Naive B cell (primary cell): ENCODE measurements around the gene FOXE3. TPM values are rescaled to one million over a fixed set of nuclear protein-coding genes. Genes with fewer than 3 reads are reported as not detected.
A peak's percentile ranks its signal among the peaks of the same experiment; 100 is the strongest.
"Not testable (repeated sequence)": the region's sequence is repeated elsewhere in the genome, so short reads cannot be mapped to it uniquely, and the experiment has no call there.

Experiments used
- ATAC-seq, 2 donors: fragments of 150-1000 bp; cut with Tn5 transposase; 2 replicates each; pipeline ENCODE4 v1.10.0; 2021; ENCODE audit warnings: low read depth in 2 of 2, mild to moderate bottlenecking in 2 of 2, moderate library complexity in 2 of 2
- DNase-seq: peaks from one replicate; pipeline ENCODE4 v3.0.0; 2022
- H3K27ac Mint-ChIP-seq, 6 donors: one replicate each; pipeline ENCODE4 v1.8.0; 2020 to 2022; ENCODE audit warnings: mild to moderate bottlenecking in 6 of 6, mixed read lengths in 6 of 6, moderate library complexity in 5 of 6, inconsistent platforms in 2 of 6
- H3K27me3 Mint-ChIP-seq, 3 donors: one replicate each; pipeline ENCODE4 v1.8.0; 2021 to 2022; ENCODE audit warnings: mixed read lengths in 3 of 3, mild to moderate bottlenecking in 1 of 3
- H3K36me3 Mint-ChIP-seq, 2 donors: one replicate each; pipeline ENCODE4 v1.8.0; 2020 to 2022; ENCODE audit warnings: mixed read lengths in 2 of 2, inconsistent platforms in 1 of 2, mild to moderate bottlenecking in 1 of 2
- H3K4me1 Mint-ChIP-seq, 3 donors: one replicate each; pipeline ENCODE4 v1.8.0; 2020 to 2022; ENCODE audit warnings: mixed read lengths in 3 of 3, inconsistent platforms in 1 of 3, mild to moderate bottlenecking in 1 of 3, moderate library complexity in 1 of 3
- H3K4me3 Mint-ChIP-seq, 8 donors: one replicate each; pipeline ENCODE4 v1.8.0; 2020 to 2022; ENCODE audit warnings: mild to moderate bottlenecking in 8 of 8, mixed read lengths in 8 of 8, moderate library complexity in 8 of 8, inconsistent platforms in 2 of 8
- H3K9me3 Mint-ChIP-seq, 7 donors: one replicate each; pipeline ENCODE4 v1.8.0; 2020 to 2022; ENCODE audit warnings: mixed read lengths in 7 of 7, mild to moderate bottlenecking in 5 of 7, inconsistent platforms in 2 of 7, moderate library complexity in 1 of 7
- polyA plus RNA-seq, 6 donors: library from polyadenylated mRNA; unstranded; fragments of 300-500 nt; fragmentation: Illumina TruSeq; gene quantifications; one replicate each; pipeline ENCODE4 v1.2.3, GENCODE V29; 2021; ENCODE audit warnings: low read depth in 6 of 6

FOXE3 gene
- polyA plus RNA-seq, 6 donors from 2014 or later, result not detected

DNA sequence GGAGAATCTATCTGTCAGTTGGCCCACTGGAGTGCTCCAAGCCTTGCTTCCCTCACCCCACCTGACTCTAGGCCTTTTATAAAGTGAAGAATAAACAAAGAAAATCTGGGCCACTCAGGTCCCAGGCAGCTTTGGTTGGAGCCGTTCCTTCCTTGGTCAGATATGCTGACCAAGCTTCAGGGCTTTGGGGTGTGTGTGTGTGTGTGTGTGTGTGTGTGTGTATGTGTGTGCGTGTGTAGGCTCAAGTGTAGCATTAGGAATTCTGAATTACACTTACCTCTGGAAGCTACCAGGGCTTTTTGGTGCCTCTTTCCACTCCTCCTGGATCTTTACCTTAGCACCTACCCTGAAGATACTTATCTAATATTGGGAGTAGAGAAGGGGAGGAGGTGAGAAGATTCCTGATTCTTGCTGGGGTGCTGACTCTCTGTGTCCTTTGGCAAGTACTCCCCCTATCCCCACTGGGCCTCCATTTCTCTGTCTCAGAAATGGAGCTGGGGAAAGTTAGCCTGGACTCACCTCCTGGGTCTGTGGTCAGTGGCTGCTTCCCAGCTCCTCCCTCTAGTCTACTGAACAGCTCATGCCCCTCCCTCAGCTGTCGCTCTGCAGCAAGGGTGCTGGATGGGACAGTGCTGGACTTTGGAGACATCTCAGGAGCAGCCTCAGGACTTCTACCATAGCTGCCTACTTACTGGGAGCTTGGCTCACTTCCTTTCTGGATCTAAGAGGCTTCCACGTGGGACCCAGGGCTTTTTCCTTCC lies 32.6 kb downstream of the FOXE3 start:
- peak overlapping the region in 1 of 8 donors; percentile 22 for H3K4me3 Mint-ChIP-seq
- H3K27ac Mint-ChIP-seq, result no peak overlapping the region
- H3K9me3 Mint-ChIP-seq, result peaks cover 0 to 24% (median 9%) of the 10 kb centered on the region in 7 donors
- H3K27me3 Mint-ChIP-seq, result peaks cover 0 to 58% (median 56%) of the 10 kb centered on the region in 3 donors
- peaks cover 0 to 6% of the 10 kb centered on the region in 2 donors for H3K36me3 Mint-ChIP-seq
- peaks cover 3 to 20% (median 18%) of the 10 kb centered on the region in 3 donors for H3K4me1 Mint-ChIP-seq
- ATAC-seq (no peak), DNase-seq (no peak)

DNA sequence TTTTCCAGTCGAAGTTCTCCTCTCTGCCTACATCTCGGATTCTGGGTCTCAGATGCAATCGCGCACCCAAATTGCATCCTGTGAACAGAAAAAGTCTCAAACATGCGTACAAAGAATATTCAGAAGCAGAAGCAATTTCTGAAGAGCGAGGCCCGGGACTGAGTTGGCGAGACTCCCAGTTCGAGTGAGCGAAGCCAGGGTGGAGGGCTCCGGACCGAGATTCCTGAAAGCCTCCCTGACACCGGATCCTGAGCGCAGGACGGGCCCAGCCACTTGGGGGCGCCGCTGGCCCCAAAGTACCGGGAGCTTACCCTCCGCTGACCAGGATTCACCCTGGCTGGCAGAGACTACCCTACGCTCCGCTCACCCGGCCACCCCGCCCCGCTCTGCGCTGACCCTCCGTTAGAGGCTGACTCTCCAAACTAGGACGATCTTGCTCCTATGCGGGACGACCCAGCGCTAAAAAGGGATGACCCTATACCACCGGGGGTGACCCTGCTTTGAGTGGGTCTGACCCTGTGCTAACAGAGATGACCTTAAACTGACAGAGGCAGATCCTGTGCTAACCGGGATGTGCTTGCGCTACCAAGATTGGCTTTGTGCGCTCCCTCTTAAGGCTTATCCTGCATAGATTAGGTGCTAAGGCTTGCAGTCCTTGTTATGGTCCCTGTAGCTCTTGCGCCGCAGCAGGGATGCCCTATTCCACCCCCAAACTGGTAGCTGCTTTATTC lies 33.9 kb downstream of the FOXE3 start:
- Mint-ChIP-seq H3K4me1 (peaks cover 0 to 10% (median 8%) of the 10 kb centered on the region in 3 donors), H3K9me3 (peaks cover 0 to 15% (median 3%) of the 10 kb centered on the region in 7 donors), H3K36me3 (no peaks in the 10 kb centered on the region), H3K27me3 (peaks cover 3 to 68% (median 58%) of the 10 kb centered on the region in 3 donors), H3K4me3 (no peak overlapping the region), H3K27ac (no peak overlapping the region)
- ATAC-seq (no peak), DNase-seq (no peak)

DNA sequence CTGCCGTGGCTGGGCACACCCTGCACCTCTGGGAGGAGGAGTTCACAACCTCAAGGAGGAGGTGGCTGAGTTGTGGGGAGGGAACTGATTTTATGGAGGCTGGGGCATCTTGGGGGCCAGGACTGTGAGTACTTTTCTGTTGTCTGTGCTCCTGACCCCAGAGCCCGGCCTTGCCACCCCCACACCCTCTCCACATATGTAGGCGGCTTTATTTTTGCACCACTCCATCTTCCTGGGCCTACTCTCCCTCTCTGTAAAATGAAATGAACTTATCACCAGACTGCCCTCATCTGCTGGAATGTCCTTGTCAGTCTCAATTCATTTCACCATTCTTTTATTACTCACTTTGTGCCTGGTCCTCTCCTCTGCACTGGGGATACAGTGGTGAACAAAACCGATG lies 34.5 kb downstream of the FOXE3 start:
- Mint-ChIP-seq H3K27ac (no peak overlapping the region), H3K36me3 (no peaks in the 10 kb centered on the region), H3K4me1 (peaks cover 0 to 7% (median 4%) of the 10 kb centered on the region in 3 donors), H3K4me3 (no peak overlapping the region), H3K9me3 (peaks cover 0 to 11% (median 3%) of the 10 kb centered on the region in 7 donors), H3K27me3 (peaks cover 9 to 74% (median 61%) of the 10 kb centered on the region in 3 donors)
- no peak for ATAC-seq
- DNase-seq, result no peak

DNA sequence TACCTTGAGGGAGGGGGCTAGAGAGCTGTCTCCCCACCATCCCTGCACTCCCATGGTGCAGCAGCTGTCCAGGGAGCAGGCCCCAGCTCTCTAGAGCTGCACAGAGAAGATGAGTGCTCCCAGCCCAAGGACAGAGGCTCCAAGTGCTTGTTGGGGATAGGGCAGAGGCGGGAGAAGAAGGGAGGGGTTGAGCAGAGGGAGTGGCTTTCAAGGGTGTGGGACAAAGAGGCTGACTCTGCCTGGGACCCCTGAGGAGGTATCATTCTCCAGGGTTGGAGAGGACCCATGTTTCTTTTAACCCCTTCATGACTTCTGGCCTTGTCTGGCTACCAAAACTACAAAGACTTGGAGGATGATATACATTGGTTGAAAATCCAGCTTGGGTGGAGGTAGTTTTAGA lies 36.3 kb downstream of the FOXE3 start:
- Mint-ChIP-seq H3K27me3 (peaks cover 14 to 88% (median 48%) of the 10 kb centered on the region in 3 donors), H3K36me3 (no peaks in the 10 kb centered on the region), H3K9me3 (peaks cover 0 to 9% (median 4%) of the 10 kb centered on the region in 7 donors), H3K4me1 (peaks cover 0 to 7% (median 0%) of the 10 kb centered on the region in 3 donors), H3K27ac (no peak overlapping the region), H3K4me3 (no peak overlapping the region)
- ATAC-seq, result no peak
- no peak for DNase-seq

DNA sequence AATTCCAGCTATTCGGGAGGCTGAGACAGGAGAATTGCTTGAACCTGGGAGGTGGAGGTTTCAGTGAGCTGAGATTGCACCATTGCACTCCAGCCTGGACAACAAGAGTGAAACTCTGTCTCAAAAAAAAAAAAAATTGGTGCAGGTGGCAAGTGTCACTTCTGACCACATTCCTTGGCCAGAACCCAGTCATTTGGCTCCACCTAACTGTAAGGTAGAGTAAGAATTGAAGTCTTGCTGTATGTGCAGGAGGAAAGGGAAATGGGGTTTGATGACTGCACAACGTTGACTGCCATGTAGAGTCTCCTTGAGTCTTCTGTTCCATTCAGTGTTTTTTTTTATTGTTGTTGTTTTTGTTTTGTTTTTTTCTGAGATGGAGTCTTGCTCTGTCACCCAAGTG lies 37.8 kb downstream of the FOXE3 start:
- peaks cover 28 to 90% (median 43%) of the 10 kb centered on the region in 3 donors for H3K27me3 Mint-ChIP-seq
- ATAC-seq, DNase-seq: not testable (repeated sequence)

DNA sequence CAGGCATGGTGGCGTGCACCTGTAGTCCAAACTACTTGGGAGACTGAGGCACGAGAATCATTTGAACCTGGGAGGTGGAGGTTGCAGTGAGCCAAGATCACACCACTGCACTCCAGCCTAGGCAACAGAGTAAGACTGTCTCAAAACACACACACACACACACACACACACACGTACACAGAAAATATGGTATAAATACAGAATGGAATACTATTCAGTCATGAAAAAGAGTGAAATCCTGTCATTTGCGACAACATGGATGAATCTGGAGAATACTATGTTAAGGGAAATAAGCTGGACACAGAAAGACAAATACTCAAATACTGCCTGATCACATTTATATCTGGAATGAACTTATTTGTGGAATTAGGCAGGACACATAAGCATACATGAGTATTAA lies 40.2 kb downstream of the FOXE3 start:
- DNase-seq, result no peak
- H3K36me3 Mint-ChIP-seq, result peaks cover 0 to 6% of the 10 kb centered on the region in 2 donors
- no peaks in the 10 kb centered on the region for H3K4me1 Mint-ChIP-seq
- H3K4me3 Mint-ChIP-seq, result no peak overlapping the region
- no peak for ATAC-seq
- peaks cover 37 to 83% (median 45%) of the 10 kb centered on the region in 3 donors for H3K27me3 Mint-ChIP-seq
- no peak overlapping the region for H3K27ac Mint-ChIP-seq
- peaks cover 0 to 9% (median 2%) of the 10 kb centered on the region in 7 donors for H3K9me3 Mint-ChIP-seq

More for the DNA sequence above, 37.8 kb downstream of the FOXE3 start:
- H3K4me1 Mint-ChIP-seq, H3K36me3 Mint-ChIP-seq, H3K27ac Mint-ChIP-seq, H3K9me3 Mint-ChIP-seq: not testable (repeated sequence)
- peak overlapping the region in 1 of 8 donors; percentile 74 for H3K4me3 Mint-ChIP-seq

DNA sequence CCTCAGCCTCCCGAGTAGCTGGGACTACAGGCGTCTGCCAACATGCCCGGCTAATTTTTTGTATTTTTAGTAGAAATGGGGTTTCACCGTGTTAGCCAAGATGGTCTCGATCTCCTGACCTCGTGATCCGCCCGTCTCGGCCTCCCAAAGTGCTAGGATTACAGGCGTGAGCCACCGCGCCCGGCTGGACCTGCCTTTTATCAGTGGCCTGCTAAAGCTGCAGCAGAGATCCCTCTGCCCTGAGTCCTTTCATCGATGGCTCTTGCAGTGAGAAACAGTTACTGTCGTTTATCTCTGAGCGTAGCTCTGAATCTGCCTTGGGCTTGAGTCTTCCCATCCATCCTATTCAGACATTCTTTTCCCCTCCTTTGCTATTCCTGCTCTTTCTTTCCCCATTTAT lies 41.5 kb downstream of the FOXE3 start:
- ATAC-seq, result not testable (repeated sequence)
- peaks cover 48 to 80% (median 53%) of the 10 kb centered on the region in 3 donors for H3K27me3 Mint-ChIP-seq

DNA sequence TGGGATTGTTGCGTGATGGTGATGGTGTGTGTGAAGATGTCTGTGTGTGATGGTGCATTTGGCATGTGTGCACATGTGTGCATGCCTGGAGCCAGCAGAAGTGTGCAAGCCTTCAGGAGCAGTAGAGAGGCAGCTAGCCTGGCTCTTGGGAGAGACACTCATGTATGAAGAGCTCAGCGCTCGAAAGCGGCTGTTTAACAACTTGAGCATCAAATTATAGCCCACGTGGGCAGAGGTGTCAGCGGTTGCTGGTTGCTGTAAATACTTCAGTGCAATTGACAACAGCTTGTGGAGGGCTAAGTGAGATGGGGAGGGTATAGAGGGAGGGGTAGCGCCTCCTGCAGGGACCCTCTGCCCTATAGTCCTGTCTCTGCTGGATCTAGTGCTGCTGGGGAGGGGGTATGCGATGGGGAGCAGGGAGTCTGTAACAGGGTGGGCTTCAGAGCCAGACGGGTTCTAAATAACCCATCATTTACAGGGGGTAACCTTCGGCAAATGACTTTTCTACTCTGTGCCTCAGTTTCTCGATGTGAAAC lies 43.2 kb downstream of the FOXE3 start:
- no peak overlapping the region for H3K4me3 Mint-ChIP-seq
- no peak for DNase-seq
- peaks cover 59 to 77% (median 61%) of the 10 kb centered on the region in 3 donors for H3K27me3 Mint-ChIP-seq
- H3K27ac Mint-ChIP-seq, result no peak overlapping the region
- H3K4me1 Mint-ChIP-seq, result no peaks in the 10 kb centered on the region
- no peak for ATAC-seq
- H3K36me3 Mint-ChIP-seq, result peaks cover 0 to 6% of the 10 kb centered on the region in 2 donors
- H3K9me3 Mint-ChIP-seq, result peaks cover 0 to 9% (median 2%) of the 10 kb centered on the region in 7 donors

More for the DNA sequence above, 41.5 kb downstream of the FOXE3 start:
- H3K9me3 Mint-ChIP-seq, H3K27ac Mint-ChIP-seq, H3K36me3 Mint-ChIP-seq, DNase-seq, H3K4me3 Mint-ChIP-seq, H3K4me1 Mint-ChIP-seq: not testable (repeated sequence)

DNA sequence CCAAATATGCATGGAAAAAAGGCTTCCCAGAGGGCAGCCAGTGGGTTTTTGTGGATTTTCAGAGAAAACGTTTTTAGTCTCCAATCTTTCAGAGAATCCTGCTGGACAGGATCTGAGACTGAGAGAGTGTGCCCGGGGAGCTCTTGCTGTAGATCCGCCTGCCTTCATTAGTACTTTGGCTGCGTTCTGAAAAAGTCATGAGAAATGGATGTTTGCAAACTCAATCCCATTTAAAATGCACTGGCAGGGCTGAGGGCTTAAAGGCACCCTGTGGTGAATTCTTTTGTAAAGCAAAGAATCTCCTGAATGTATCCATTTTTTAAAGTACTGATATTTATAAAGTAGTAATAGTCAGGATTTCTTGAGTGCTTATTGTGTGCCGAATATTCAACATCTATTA lies 44.0 kb downstream of the FOXE3 start:
- no peak overlapping the region for H3K4me3 Mint-ChIP-seq
- peaks cover 0 to 9% (median 2%) of the 10 kb centered on the region in 7 donors for H3K9me3 Mint-ChIP-seq
- no peaks in the 10 kb centered on the region for H3K4me1 Mint-ChIP-seq
- no peak overlapping the region for H3K27ac Mint-ChIP-seq
- peaks cover 56 to 73% (median 57%) of the 10 kb centered on the region in 3 donors for H3K27me3 Mint-ChIP-seq
- DNase-seq, result no peak
- H3K36me3 Mint-ChIP-seq, result peaks cover 0 to 6% of the 10 kb centered on the region in 2 donors
- no peak for ATAC-seq

DNA sequence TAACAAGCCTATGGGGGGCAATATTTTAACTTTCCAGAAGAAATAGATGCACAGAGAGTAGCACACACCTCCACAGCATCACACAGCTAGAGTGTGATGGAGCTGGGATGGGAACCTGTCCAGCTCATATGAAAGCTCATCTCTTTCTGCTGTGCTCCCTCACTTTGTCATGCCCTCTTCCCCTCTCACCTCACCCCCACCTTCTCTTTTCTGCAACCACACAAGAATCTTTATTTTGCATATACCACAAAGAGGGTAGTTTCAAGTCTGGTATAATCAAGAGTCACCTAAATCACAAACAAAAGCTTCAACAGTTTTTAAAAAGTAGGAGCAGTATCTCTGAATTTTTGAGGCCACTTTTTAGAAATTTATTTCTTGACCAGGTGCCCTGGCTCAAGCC lies 44.4 kb downstream of the FOXE3 start:
- H3K27ac Mint-ChIP-seq, result no peak overlapping the region
- H3K4me3 Mint-ChIP-seq, result no peak overlapping the region
- H3K27me3 Mint-ChIP-seq, result peaks cover 53 to 69% (median 54%) of the 10 kb centered on the region in 3 donors
- peaks cover 0 to 6% of the 10 kb centered on the region in 2 donors for H3K36me3 Mint-ChIP-seq
- H3K9me3 Mint-ChIP-seq, result peaks cover 0 to 9% (median 2%) of the 10 kb centered on the region in 7 donors
- H3K4me1 Mint-ChIP-seq, result no peaks in the 10 kb centered on the region
- ATAC-seq (no peak), DNase-seq (no peak)

DNA sequence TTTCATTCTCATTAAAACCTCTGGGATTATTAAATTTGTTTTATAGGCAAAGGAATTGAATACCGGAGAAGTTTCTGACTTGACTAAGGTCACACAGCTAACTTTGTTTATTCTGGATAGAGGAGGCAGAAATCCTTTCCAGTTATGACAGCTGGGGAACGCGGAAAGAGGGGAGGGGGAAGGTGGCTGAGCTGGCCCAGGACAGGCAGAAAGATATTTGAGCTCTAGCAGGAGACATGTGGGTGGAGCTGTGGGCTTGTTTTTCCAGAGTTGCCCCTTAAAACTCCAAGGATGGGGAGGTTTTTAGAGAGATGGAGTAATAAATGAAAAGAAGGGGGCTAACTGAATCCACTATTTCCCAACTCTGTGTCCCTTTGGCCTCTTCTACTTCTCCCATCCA lies 49.5 kb downstream of the FOXE3 start:
- no peak for ATAC-seq
- H3K27me3 Mint-ChIP-seq, result peaks cover 23 to 46% (median 45%) of the 10 kb centered on the region in 3 donors

More for the DNA sequence above, 49.5 kb downstream of the FOXE3 start:
- H3K4me3 Mint-ChIP-seq, result no peak overlapping the region
- peaks cover 0 to 6% of the 10 kb centered on the region in 2 donors for H3K36me3 Mint-ChIP-seq
- DNase-seq, result no peak
- peaks cover 0 to 6% (median 0%) of the 10 kb centered on the region in 7 donors for H3K9me3 Mint-ChIP-seq
- no peaks in the 10 kb centered on the region for H3K4me1 Mint-ChIP-seq
- H3K27ac Mint-ChIP-seq, result no peak overlapping the region
